Muscle of arm (tissue), 12 donors: Measurements from ENCODE around the gene PRDM7. TPM values are rescaled to one million over a fixed set of nuclear protein-coding genes. Genes with fewer than 3 reads are reported as not detected.
"Not testable (repeated sequence)": the region's sequence is repeated elsewhere in the genome, so short reads cannot be mapped to it uniquely, and the experiment has no call there.

Source experiments
- DNase-seq: peaks from one replicate; pipeline ENCODE4 v3.0.0-alpha.2; 2013
- polyA plus RNA-seq, 12 donors: library from polyadenylated mRNA; unstranded; fragments of 120-200 nt; gene quantifications; one replicate each; pipeline ENCODE4 v1.2.1, GENCODE V29; 2013; ENCODE audit not compliant: insufficient read length in 12 of 12

Gene PRDM7
- polyA plus RNA-seq, 12 donors: 0.13 to 0.36 (median 0.32) TPM; not detected in 9

- no peak for DNase-seq
Observed at GRCh38 chr16:90072442-90073105, 4.6 kb downstream of the PRDM7 start.

GRCh38 chr16:90070440-90070839 lies 6.7 kb downstream of the PRDM7 start:
- DNase-seq: no peak

GRCh38 chr16:90061437-90061836 lies 15.7 kb downstream of the PRDM7 start:
- DNase-seq: no peak

- no peak for DNase-seq
Observed at GRCh38 chr16:90057738-90058173, 19.4 kb downstream of the PRDM7 start.

- DNase-seq: not testable (repeated sequence)
Observed at GRCh38 chr16:90056521-90056920, 20.6 kb downstream of the PRDM7 start.

- DNase-seq: no peak
Observed at GRCh38 chr16:90055371-90055770, 21.8 kb downstream of the PRDM7 start.

GRCh38 chr16:90054554-90054953 lies 22.6 kb downstream of the PRDM7 start:
- DNase-seq: no peak

- DNase-seq: no peak
Observed at GRCh38 chr16:90053902-90054500, 23.1 kb downstream of the PRDM7 start.

GRCh38 chr16:90050969-90051368 lies 26.2 kb downstream of the PRDM7 start:
- DNase-seq: no peak

- DNase-seq: no peak
Observed at GRCh38 chr16:90048737-90049330, 28.3 kb downstream of the PRDM7 start.

- DNase-seq: no peak
Observed at GRCh38 chr16:90048347-90048722, 28.8 kb downstream of the PRDM7 start.

GRCh38 chr16:90047714-90048346 lies 29.3 kb downstream of the PRDM7 start:
- no peak for DNase-seq

- DNase-seq: no peak
Observed at GRCh38 chr16:90046971-90047713, 30.0 kb downstream of the PRDM7 start.

GRCh38 chr16:90046122-90046970 lies 30.8 kb downstream of the PRDM7 start:
- no peak for DNase-seq

GRCh38 chr16:90044111-90044551 lies 33.0 kb downstream of the PRDM7 start:
- no peak for DNase-seq

GRCh38 chr16:90043526-90043925 lies 33.6 kb downstream of the PRDM7 start:
- DNase-seq: no peak

GRCh38 chr16:90042946-90043514 lies 34.1 kb downstream of the PRDM7 start:
- DNase-seq: no peak

GRCh38 chr16:90041896-90042473 lies 35.1 kb downstream of the PRDM7 start:
- DNase-seq: no peak

GRCh38 chr16:90040152-90041023 lies 36.7 kb downstream of the PRDM7 start:
- no peak for DNase-seq
